Ovary (tissue), 9 donors: ENCODE measurements around the gene CHML. TPM values are rescaled to one million over a fixed set of nuclear protein-coding genes. Genes with fewer than 3 reads are reported as not detected.

Source experiments
- DNase-seq, 5 donors: peaks; one replicate each; pipeline ENCODE4 v3.0.0-alpha.2; 2019 to 2020
- H3K27ac ChIP-seq, 2 donors: fragments of 200-600 bp; one replicate each; pipeline versions ENCODE4 v1.5.1 to v1.8.0; 2019 to 2022
- H3K27me3 ChIP-seq: fragments of 200-600 bp; one replicate; pipeline ENCODE4 v1.8.0; 2022
- H3K36me3 ChIP-seq: fragments of 200-600 bp; sonication (generic); one replicate; pipeline ENCODE4 v1.5.1; 2019
- H3K4me1 ChIP-seq: one replicate; pipeline ENCODE4 v1.8.1; 2013; ENCODE audit warnings: mild to moderate bottlenecking, moderate library complexity; ENCODE audit not compliant: insufficient read depth
- H3K4me3 ChIP-seq: fragments of 200-600 bp; sonication (generic); one replicate; pipeline ENCODE4 v1.5.1; 2017
- H3K9me3 ChIP-seq, 2 donors: fragments of 200-600 bp in 1 of 2; sonication (generic) in 1 of 2; one replicate each; pipeline versions ENCODE4 v1.5.1 to v1.8.1; 2013 to 2019; ENCODE audit warnings: mild to moderate bottlenecking in 1 of 2, moderate library complexity in 1 of 2
- CTCF ChIP-seq, 3 donors: fragments of 450-650 bp in 2 of 3; fragments of 200-600 bp in 1 of 3; IDR thresholded peaks; one replicate each; pipeline versions ENCODE4 v1.5.1 to v1.8.0; 2016 to 2022; ENCODE audit warnings: antibody characterized with exemption in 3 of 3, mild to moderate bottlenecking in 1 of 3
- EP300 ChIP-seq: sonication (generic); formaldehyde crosslinking; IDR thresholded peaks from one replicate; pipeline ENCODE4 v1.6.1; 2017; ENCODE audit warnings: antibody characterized with exemption
- POLR2A ChIP-seq: fragments of 450-650 bp; IDR thresholded peaks from one replicate; pipeline ENCODE4 v1.6.1; 2017; ENCODE audit warnings: antibody characterized with exemption, mild to moderate bottlenecking, moderate library complexity
- WGBS, 3 donors: extraction: QIAGEN DNeasy Blood & Tissue Kit in 1 of 3; methylation state at CpG; one replicate each; pipeline versions ENCODE4 v1.1.5 to v1.1.7; 2013 to 2017; 5-methylcytosine and 5-hydroxymethylcytosine counted together
- intact Hi-C, 4 donors: fragments of 100-400 bp; cut with DNase I; formaldehyde crosslinking; loops; one replicate each; pipeline versions ENCODE4 v1.11.0 to v1.15.1; 2022 to 2023
- polyA plus RNA-seq, 2 donors: library from polyadenylated mRNA; stranded (reverse); fragments of 200-250 nt in 1 of 2; fragments of 350-450 nt in 1 of 2; fragmentation: Illumina TruSeq in 1 of 2; extraction: RNeasy Lipid Tissue Mini Kit (QIAGEN cat#74804) in 1 of 2; gene quantifications; one replicate each; pipeline ENCODE4 v1.2.3, GENCODE V29; 2013 to 2014
- total RNA-seq, 7 donors: library from RNA; depleted of rRNA in 2 of 7; stranded (reverse); fragments of >200 nt in 2 of 7; fragmentation: NEBNext Ultra II Directional in 3 of 7; extraction: Animal tissue kit (Norgen Biotek cat#: 25700) in 3 of 7; gene quantifications; one replicate each; pipeline versions ENCODE4 v1.1.0 to v1.2.4, GENCODE V29; 2016 to 2023
- donor health status: DM: no; HTN: no; CAD: no; lungs with moderate emphysema.
- donor health status: DM: no; HTN: no; CAD: no.
- donor health status: Bipolar disorder and iron deficiency.
- donor health status: DM: yes; HTN: yes; CAD: no.
- donor health status: DM: no; HTN: no; CAD: no.
- donor health status: DM: yes; HTN: yes; CAD: no.

Gene CHML
- total and polyA plus RNA-seq, 9 donors, result 5.3 to 25.1 (median 11.0) TPM

- WGBS, 3 donors, result 51 to 68% (median 58%) methylated on average over 12 of the region's 12 CpGs
These were observed 1.8 kb upstream of the CHML start for GRCh38 chr1:241641773-241642592.

GRCh38 chr1:241640867-241641622, 876 bp upstream of the CHML start:
- Histone ChIP-seq H3K27ac (peak overlapping the region in 1 of 2 donors; percentile 70), H3K4me3 (no peak overlapping the region), H3K9me3 (no peaks in the 10 kb centered on the region), H3K4me1 (peaks cover 6% of the 10 kb centered on the region), H3K27me3 (no peaks in the 10 kb centered on the region), H3K36me3 (no peaks in the 10 kb centered on the region)
- 93 to 97% (median 96%) methylated on average over 9 of the region's 9 CpGs for WGBS, 3 donors
- no peak for TF ChIP-seq POLR2A
- no peak for TF ChIP-seq CTCF (IDR thresholded peaks at IDR 0.05)
- TF ChIP-seq EP300, result no peak
- intact Hi-C loops, result no loop called here
- peak in 1 of 5 donors; percentile 22 for DNase-seq

More at GRCh38 chr1:241641773-241642592, 1.8 kb upstream of the CHML start:
- intact Hi-C loops, result no loop called here
- Histone ChIP-seq H3K27ac (no peak overlapping the region), H3K36me3 (no peaks in the 10 kb centered on the region), H3K27me3 (no peaks in the 10 kb centered on the region), H3K4me3 (no peak overlapping the region), H3K9me3 (no peaks in the 10 kb centered on the region), H3K4me1 (peaks cover 6% of the 10 kb centered on the region)
- no peak for TF ChIP-seq EP300
- TF ChIP-seq POLR2A, result no peak
- no peak for TF ChIP-seq CTCF (IDR thresholded peaks at IDR 0.05)
- no peak for DNase-seq

GRCh38 chr1:241639623-241640148, 483 bp downstream of the CHML start:
- peak in 4 of 5 donors; percentile 26 to 63 (median 49) for DNase-seq
- Histone ChIP-seq H3K9me3 (no peaks in the 10 kb centered on the region), H3K36me3 (no peaks in the 10 kb centered on the region), H3K4me3 (peak overlapping the region; percentile 91), H3K4me1 (peaks cover 6% of the 10 kb centered on the region), H3K27me3 (no peaks in the 10 kb centered on the region), H3K27ac (peak overlapping the region; percentile 58 to 85)
- TF ChIP-seq POLR2A (no peak), EP300 (no peak), CTCF (IDR thresholded peaks at IDR 0.05) (no peak)
- intact Hi-C loops, result no loop called here
- 1% methylated on average over 31 to 42 of the region's 42 CpGs for WGBS, 3 donors

- Histone ChIP-seq H3K9me3 (no peaks in the 10 kb centered on the region), H3K27me3 (no peaks in the 10 kb centered on the region), H3K4me3 (peak overlapping the region; percentile 91), H3K36me3 (no peaks in the 10 kb centered on the region), H3K4me1 (peaks cover 6% of the 10 kb centered on the region), H3K27ac (no peak overlapping the region)
- no peak for DNase-seq
- 11 to 14% (median 12%) methylated on average over 11 of the region's 11 CpGs for WGBS, 3 donors
- intact Hi-C loops, result no loop called here
- TF ChIP-seq POLR2A (no peak), CTCF (IDR thresholded peaks at IDR 0.05) (no peak), EP300 (no peak)
These were observed 1.1 kb downstream of the CHML start for GRCh38 chr1:241638909-241639622.
